ENCODE measurements around the gene TPCN1.

Gene TPCN1

DNA sequence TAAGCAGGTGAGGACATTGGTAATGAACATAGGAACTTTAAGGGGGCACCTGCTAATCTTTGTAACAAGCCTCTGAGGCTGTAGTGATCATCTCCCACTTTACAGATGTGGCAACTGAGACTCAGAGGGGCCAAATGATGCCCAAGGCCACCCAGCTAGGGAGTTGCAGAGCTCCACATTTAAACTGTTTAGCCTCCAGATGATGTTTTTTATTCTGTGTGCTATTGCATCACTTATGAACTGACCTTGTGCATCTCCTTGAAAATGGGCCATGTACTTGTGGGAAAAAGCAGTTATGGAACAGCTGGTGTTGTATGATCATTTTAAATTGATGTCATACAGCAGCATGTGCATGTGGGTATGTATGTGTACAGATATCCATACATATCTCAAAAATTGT is 41.4 kb downstream of the TPCN1 start:
- DNase-seq: no peak

DNA sequence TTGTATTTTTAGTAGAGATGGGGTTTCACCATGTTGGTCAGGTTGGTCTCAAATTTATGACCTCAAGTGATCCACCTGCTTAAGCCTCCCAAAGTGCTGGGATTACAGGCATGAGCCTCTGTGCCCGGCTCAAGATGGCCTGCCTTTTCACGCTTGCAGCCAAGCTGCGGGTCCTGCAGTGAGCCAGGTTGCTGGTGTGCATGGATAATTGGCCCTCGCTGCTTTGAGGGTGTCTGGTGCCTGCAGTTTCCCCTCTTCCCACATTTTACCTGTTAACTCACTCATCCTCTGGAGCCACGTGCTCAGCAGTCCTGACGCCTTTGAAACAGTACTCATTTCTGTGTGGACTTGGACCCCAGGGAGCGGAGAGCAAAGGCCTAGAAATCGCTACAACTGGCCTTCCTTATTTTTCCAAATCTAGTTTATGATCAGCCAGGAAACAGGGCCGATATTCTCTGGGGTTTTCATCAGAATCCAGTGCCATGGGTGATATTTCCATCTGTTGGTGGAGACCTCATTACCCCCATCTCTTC is 42.2 kb downstream of the TPCN1 start:
- no peak for DNase-seq

DNA sequence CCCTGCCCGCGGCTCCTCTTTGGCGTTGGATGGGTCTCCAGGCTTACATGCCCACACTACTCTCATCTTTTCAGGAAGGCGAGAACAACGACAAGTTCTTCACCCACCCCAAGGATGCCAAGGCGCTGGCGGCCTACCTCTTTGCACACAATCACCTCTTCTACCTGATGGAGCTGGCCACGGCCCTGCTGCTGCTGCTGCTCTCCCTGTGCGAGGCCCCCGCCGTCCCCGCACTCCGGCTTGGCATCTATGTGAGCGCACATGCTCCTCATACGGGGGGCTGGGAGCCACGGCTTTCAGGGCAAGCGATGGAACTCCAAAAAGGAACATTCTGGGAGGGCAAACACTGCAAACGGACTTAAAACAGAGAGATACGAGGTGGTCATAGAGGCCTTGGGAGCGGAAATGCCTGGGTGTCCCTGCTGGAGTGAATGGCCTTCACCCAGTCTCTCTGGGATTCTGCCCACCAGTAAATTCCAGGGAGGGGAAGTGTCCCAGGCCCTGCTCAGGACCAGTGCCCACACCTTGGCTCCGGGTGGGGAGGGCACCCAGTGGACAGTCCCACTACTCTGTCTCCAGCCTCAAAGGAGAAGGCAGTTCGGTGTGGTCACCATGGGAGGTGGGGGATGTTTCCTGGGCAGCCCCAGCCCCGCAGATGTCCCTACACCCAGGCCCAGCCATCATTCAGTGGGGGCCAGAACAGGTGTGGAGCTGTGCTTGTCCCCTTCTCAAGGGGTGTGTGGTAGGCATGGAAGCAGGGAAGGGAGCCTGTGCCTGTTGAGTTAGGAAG is 45.0 kb downstream of the TPCN1 start:
- DNase-seq: no peak

GRCh38 chr12:113267621-113268020 is 46.4 kb downstream of the TPCN1 start:
- no peak for DNase-seq

DNA sequence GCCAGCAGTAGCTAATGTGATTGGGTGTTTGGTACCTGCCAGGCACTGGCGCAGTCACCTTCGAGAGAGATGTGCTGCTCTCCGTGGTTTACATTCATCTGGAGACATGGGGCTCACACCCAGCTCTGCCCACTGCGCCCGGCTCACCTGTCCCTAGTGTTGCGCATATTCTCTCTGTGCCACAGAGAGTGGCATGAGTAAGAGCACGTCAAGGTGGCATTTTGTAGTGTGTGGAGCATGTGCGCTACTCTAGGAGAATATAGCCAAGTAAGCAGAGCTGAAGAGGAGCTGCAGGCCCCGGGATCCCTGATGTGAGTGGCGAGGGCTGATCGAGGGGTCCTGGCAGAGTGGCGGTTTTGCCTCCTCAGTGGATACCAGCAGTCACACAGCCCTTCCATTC is 46.9 kb downstream of the TPCN1 start:
- DNase-seq: no peak

DNA sequence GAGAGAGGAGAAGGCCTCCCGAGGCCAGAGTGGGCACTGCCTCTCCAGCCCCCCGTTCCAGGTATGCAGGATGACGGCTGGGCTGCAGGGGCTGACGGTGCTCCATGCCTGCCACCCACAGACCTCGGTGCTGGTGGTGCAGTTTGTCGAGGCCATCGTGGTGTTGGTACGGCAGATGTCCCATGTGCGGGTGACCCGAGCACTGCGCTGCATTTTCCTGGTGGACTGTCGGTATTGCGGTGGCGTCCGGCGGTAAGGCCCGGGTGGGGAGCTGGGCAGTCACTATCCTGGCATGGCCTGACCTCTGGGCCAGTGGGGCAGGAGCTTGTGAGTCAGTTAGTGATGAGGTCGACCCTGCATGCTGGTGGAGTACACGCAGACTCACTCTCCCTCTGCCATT is 47.4 kb downstream of the TPCN1 start:
- DNase-seq: no peak

DNA sequence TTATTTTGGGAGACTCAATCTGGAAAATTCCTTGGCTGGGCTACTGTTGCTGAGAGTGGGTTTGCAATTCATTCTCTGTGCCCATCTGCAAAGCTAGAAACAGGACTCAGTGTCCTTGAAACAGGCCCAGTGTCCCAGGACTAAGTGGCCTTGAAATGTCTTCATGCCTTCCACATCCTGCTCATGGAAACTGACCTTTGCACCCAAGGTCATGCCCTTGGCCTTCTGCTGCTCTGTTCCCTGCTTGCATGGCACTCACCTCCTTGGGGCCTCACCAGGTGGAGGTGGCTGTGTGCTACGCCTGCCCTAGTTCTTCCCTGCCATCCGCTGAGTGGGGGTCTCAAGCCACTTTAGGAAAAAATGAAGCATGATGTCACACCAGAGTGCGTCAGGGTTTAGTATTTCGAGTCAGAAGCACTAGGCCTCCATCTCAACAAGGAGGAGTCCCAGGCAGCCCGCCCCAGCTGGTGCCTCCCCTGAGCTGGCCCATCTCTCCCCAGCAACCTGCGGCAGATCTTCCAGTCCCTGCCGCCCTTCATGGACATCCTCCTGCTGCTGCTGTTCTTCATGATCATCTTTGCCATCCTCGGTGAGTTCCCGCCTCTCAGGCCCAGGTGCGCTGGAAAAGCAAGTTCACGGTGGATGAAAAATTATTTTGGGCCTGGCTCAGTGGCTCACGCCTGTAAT is 48.1 kb downstream of the TPCN1 start:
- no peak for DNase-seq

DNA sequence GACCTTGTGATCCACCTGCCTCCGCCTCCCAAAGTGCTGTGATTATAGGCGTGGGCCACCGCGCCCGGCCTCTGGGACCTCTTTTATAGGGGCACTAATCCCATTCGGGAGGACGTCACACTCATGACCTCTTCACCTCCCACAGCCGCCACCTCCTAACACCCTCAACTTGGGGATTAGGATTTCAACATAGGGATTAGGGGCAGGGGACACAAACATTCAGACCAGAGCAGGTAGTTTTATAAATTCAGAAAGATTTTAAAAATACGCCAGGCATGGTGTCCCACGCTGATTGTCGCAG is 49.4 kb downstream of the TPCN1 start:
- DNase-seq: no peak

GRCh38 chr12:113271466-113271852 is 50.2 kb downstream of the TPCN1 start:
- DNase-seq: no peak

- no peak for DNase-seq
Observed at GRCh38 chr12:113271853-113272561, 50.7 kb downstream of the TPCN1 start.

DNA sequence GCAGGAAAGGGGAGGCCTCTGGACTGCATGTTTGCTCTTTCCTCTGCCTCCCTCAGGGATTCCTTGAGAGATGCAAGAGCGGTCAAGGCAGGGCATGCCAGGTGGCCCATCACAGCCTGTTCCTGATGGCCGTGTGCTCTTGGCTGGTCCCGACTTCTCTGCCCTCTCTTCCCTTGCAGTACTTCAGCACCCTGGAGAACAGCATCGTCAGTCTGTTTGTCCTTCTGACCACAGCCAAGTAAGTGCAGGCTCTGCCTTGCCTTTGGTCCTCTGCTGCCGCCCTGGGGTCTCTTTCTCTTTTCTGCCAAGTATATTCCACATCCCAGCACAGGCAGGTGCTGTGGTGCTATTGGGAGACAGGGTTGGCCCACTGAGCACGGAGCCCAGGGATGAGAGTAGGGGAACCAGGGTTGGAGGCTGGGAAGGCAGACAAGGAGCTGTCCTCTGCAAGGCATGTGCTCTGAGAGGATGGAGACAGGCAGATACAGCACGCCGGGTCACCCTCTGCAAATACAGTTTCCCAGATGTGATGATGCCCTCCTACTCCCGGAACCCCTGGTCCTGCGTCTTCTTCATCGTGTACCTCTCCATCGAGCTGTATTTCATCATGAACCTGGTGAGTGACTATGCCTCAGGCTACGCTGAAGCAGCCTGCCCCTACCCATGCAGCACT is 51.9 kb downstream of the TPCN1 start:
- no peak for DNase-seq

GRCh38 chr12:113274848-113275247 is 53.6 kb downstream of the TPCN1 start:
- no peak for DNase-seq

DNA sequence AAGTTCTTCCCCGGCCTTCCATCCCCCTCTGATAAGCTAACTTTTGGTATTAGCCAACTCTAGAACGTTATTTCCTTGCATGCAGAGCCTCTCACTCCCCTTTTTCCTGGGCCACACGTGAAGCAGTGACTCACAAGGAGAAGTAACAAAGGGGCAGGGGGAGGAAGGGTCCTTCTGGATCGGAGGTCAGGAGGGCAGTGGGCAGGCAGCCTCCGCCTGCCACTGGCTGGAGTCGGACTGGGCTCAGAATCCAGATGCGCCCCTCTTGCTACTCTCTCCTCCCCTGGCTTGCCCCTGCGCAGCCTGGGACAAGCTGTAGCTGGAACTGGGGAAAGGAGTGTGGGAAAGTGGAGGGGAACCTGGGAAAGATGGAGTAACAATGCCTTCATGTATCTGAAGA is 55.0 kb downstream of the TPCN1 start:
- DNase-seq: no peak

DNA sequence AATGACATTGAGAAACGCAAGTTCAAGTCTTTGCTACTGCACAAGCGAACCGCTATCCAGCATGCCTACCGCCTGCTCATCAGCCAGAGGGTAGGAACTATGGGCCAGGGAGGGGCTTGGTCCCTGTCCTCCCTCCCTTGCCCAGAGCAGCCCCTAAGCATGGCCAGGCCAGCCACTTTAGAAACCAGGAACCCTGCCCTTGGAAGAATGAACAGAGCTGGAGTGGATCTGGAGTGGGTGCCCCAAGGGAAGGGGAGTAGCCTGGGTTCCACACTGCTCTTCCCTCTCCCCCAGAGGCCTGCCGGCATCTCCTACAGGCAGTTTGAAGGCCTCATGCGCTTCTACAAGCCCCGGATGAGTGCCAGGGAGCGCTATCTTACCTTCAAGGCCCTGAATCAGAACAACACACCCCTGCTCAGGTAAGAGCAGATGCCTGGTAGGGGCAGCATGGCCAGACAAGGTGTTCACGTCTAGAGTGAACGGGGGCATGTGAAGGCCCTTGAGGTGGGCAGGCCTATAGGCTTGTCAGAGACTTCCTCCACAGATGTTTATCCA is 55.8 kb downstream of the TPCN1 start:
- DNase-seq: no peak

DNA sequence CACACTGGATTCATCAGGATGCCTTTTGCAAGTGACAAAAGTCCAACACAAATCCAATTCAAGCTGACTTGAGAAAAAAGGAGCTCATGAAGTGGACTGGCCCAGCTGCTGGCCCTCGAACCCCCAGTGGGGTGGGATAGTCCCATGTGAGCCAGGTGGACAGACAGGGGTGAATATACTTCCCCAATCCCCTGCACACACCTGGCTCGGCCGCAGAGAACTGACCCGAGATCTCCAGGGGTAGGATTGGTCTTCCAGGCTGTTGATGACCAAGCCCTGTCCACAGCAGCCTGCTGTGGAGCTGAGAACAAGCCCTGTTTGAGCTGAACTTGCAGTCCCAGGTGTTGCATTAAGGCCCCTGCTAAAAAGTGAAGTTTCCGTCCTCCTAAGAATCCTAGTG is 56.2 kb downstream of the TPCN1 start:
- DNase-seq: no peak

- DNase-seq: no peak
Observed at GRCh38 chr12:113278141-113278540, 56.9 kb downstream of the TPCN1 start.

GRCh38 chr12:113278633-113279032 is 57.4 kb downstream of the TPCN1 start:
- DNase-seq: no peak

DNA sequence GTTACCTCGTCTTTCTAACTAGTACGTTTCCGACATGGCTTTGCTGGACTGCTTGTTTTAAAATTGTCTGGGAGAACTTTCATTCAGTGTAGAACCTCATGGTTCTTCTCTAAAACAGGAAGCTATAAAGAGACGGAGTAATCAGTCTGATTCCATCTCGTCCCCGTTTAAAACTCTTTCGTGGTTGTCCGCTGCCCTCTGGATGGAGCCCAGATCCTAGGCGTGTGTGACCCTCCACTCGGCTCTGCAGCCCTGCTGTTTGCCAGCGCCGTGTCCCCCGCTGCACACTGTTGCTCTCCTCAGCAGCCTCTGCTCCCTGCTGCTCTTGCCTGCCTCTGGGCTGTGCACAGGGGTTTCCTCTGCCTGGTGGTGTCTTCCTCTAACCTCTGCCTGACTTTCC is 63.5 kb downstream of the TPCN1 start:
- no peak for DNase-seq

- DNase-seq: no peak
Observed at GRCh38 chr12:113285679-113286610, 64.7 kb downstream of the TPCN1 start.

- no peak for DNase-seq
Observed at GRCh38 chr12:113286712-113287111, 65.4 kb downstream of the TPCN1 start.

- DNase-seq: no peak
Observed at GRCh38 chr12:113287146-113287898, 66.1 kb downstream of the TPCN1 start.
